GM13976 (cell line): Measurements from ENCODE around the gene LYZL1.
"Not testable (repeated sequence)": the region's sequence is repeated elsewhere in the genome, so short reads cannot be mapped to it uniquely, and the experiment has no call there.

ENCODE experiments used
- DNase-seq: peaks from one replicate; pipeline ENCODE4 v3.0.0; 2012; ENCODE audit warnings: low spot score
- CTCF ChIP-seq: IDR thresholded peaks from 2 replicates; pipeline ENCODE4 v1.5.1; 2012; ENCODE audit warnings: borderline replicate concordance, mild to moderate bottlenecking; ENCODE audit not compliant: insufficient read depth; ENCODE audit errors: extremely low read depth, missing control alignments, control extremely low read depth
- in situ Hi-C: fragments of 300-500 bp; cut with MboI; formaldehyde crosslinking; loops from one replicate; pipeline ENCODE4 v1.12.0; 2022; ENCODE audit warnings: low sequenced_read_pairs, mixed read lengths, inconsistent platforms; ENCODE audit not compliant: unreplicated experiment

Gene LYZL1

GRCh38 chr10:29288906-29289305, at the start of gene LYZL1:
LYZL1 (plus strand) TSS chr10:29289070; CDS start chr10:29291868, 2,798 bp downstream.
- DNase-seq, in situ Hi-C loops: not testable (repeated sequence)

- peak; percentile 44 for DNase-seq
- peak; percentile 38 for TF ChIP-seq CTCF
- in situ Hi-C loops, result loop anchor here (10.0 kb wide), 1 partner anchor 65 kb away; no protein-coding TSS in a partner anchor
Observed at GRCh38 chr10:29239569-29240472, 49.0 kb upstream of the LYZL1 start.

- DNase-seq, result no peak
- in situ Hi-C loops, result no loop called here
- TF ChIP-seq CTCF, result no peak
Observed at GRCh38 chr10:29240986-29241660, 47.7 kb upstream of the LYZL1 start.

DNA sequence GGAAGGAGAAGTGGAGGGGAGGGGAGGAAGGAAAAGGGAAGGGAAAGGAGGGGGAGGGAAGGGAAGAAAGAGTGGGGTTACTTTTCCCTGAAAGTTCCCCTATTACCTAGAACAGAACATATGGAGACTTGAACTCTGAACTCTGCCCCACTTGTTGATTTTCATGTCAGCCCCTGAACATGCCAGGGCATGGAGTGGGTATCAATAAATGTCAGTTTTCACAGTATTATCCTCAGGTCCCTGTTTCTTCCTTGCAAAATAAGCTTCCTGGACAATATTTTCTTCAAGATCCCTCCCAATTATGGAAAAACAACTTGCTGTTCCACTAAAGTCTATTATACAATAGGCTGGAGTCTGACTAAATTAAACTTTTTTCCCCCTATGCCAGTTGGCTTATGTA, 46.9 kb upstream of the LYZL1 start:
- in situ Hi-C loops, result no loop called here
- no peak for TF ChIP-seq CTCF
- DNase-seq, result no peak

- no peak for DNase-seq
- in situ Hi-C loops, result no loop called here
Observed at GRCh38 chr10:29243066-29243465, 45.8 kb upstream of the LYZL1 start.

DNA sequence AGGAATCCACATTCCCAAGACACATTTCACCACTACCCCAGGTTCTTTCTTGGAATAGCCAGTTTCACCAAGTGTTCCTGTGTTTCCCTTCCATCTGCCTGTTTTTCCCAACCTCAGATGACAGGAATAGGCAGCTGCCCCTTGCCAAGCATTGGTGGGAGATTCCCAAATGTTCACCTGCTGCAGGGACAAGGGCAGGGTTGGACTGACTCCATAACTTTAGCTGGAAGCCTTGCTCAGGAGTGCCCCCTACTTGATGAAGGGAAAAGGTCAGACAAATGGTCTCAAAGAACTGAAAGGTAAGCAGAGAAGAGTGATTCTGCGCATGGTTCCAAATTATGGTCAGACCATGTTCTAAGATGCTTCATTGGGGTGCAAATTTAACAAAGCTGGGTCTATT, 45.1 kb upstream of the LYZL1 start:
- TF ChIP-seq CTCF, result no peak
- no peak for DNase-seq
- in situ Hi-C loops, result no loop called here

More at GRCh38 chr10:29243066-29243465, 45.8 kb upstream of the LYZL1 start:
- no peak for TF ChIP-seq CTCF

DNA sequence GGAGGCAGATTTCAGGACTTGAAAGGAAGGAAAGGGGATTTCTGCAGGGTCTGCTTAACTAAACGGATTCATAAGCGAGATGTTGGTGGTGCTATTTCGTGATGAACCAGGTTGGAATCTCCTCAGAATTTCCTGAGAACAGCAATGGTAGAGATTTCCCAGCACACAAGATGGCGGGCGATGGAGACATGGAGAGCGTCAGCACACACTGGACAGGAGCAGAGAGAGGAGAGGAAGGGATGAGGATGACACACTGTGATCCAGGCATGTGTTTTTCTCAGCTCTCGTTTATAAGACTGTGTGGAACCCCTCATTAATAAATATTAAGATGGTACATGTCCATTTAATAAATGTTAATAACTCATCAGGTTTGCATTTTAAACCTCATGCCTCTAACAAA, 43.9 kb upstream of the LYZL1 start:
- in situ Hi-C loops, result no loop called here
- TF ChIP-seq CTCF, result no peak
- DNase-seq, result no peak
